ENCODE data around the gene TUFT1. TPM values are rescaled to one million over a fixed set of nuclear protein-coding genes. Genes with fewer than 3 reads are reported as not detected.

Gene TUFT1
- total and polyA plus RNA-seq, 8 donors, result 7.1 to 16.1 (median 11.0) TPM

GRCh38 chr1:151514366-151514765 lies 25.7 kb upstream of the TUFT1 start:
- FAIRE-seq (no peak), ATAC-seq (no peak)

GRCh38 chr1:151515265-151515664 lies 24.8 kb upstream of the TUFT1 start:
- WGBS, 2 donors, result 94 to 96% methylated on average over 4 of the region's 4 CpGs
- no peak for FAIRE-seq
- intact Hi-C loops (cut with DNase I), result no loop called here

More at GRCh38 chr1:151514366-151514765, 25.7 kb upstream of the TUFT1 start:
- Histone ChIP-seq H3K4me1 (peaks cover 11 to 29% (median 28%) of the 10 kb centered on the region in 3 donors), H3K9me3 (no peaks in the 10 kb centered on the region), H3K27ac (peak overlapping the region; percentile 90 to 98 (median 94)), H3K36me3 (peaks cover 0 to 11% (median 0%) of the 10 kb centered on the region in 3 donors), H3K4me3 (peak overlapping the region in 2 of 4 donors; percentile 76 to 82), H3K27me3 (no peaks in the 10 kb centered on the region)
- intact Hi-C loops (cut with DNase I), result no loop called here
- DNase-seq, result no peak
- no peak for TF ChIP-seq CTCF (IDR thresholded peaks at IDR 0.05)
- WGBS, 2 donors, result 11% methylated on average over 4 of the region's 4 CpGs

GRCh38 chr1:151516031-151516511 lies 24.0 kb upstream of the TUFT1 start:
- intact Hi-C loops (cut with DNase I), result no loop called here
- H3K27ac ChIP-seq, result peak overlapping the region in 3 of 4 donors; percentile 45 to 98 (median 97)
- no peaks in the 10 kb centered on the region for H3K27me3 ChIP-seq
- WGBS, 2 donors, result 13 to 22% methylated on average over 1 of the region's 1 CpG
- no peaks in the 10 kb centered on the region for H3K9me3 ChIP-seq
- ATAC-seq, result no peak
- peaks cover 0 to 27% (median 5%) of the 10 kb centered on the region in 3 donors for H3K36me3 ChIP-seq
- no peak overlapping the region for H3K4me3 ChIP-seq
- FAIRE-seq, result no peak
- H3K4me1 ChIP-seq, result peaks cover 11 to 32% (median 28%) of the 10 kb centered on the region in 3 donors
- DNase-seq, result no peak
- no peak for TF ChIP-seq CTCF (IDR thresholded peaks at IDR 0.05)

More at GRCh38 chr1:151515265-151515664, 24.8 kb upstream of the TUFT1 start:
- Histone ChIP-seq H3K36me3 (peaks cover 0 to 20% (median 0%) of the 10 kb centered on the region in 3 donors), H3K27me3 (no peaks in the 10 kb centered on the region), H3K4me1 (peaks cover 11 to 32% (median 28%) of the 10 kb centered on the region in 3 donors), H3K27ac (peak overlapping the region in 2 of 4 donors; percentile 97 to 98), H3K4me3 (no peak overlapping the region), H3K9me3 (no peaks in the 10 kb centered on the region)
- ATAC-seq (no peak), DNase-seq (no peak)
- no peak for TF ChIP-seq CTCF (IDR thresholded peaks at IDR 0.05)

- intact Hi-C loops (cut with DNase I), result no loop called here
Observed at GRCh38 chr1:151518431-151518830, 21.7 kb upstream of the TUFT1 start.

More at GRCh38 chr1:151518431-151518830, 21.7 kb upstream of the TUFT1 start:
- no peak for ATAC-seq
- no peak for FAIRE-seq
- H3K4me1 ChIP-seq, result peaks cover 11 to 28% (median 28%) of the 10 kb centered on the region in 3 donors
- 93 to 95% methylated on average over 12 of the region's 12 CpGs for WGBS, 2 donors
- H3K27me3 ChIP-seq, result no peaks in the 10 kb centered on the region
- H3K9me3 ChIP-seq, result no peaks in the 10 kb centered on the region
- TF ChIP-seq CTCF (IDR thresholded peaks at IDR 0.05), result no peak
- DNase-seq, result no peak
- peaks cover 0 to 42% (median 5%) of the 10 kb centered on the region in 3 donors for H3K36me3 ChIP-seq
- H3K4me3 ChIP-seq, result no peak overlapping the region
- no peak overlapping the region for H3K27ac ChIP-seq

Measured in pancreas (tissue), 10 donors.